Measurements from ENCODE around the gene ZNF350.
"Not testable (repeated sequence)": the region's sequence is repeated elsewhere in the genome, so short reads cannot be mapped to it uniquely, and the experiment has no call there.

GRCh38 chr19:51980926-51981325 is 5.7 kb downstream of the ZNF350 start:
- TF ChIP-seq POLR2A, TAF1 (IDR thresholded peaks at IDR 0.05; ENCODE audit: low read depth, low read length): not testable (repeated sequence)
